Nephron (organoid): Measurements from ENCODE around the gene ATP7B.
A peak's percentile ranks its signal among the peaks of the same experiment; 100 is the strongest.

ENCODE experiments used
- H3K27ac Mint-ChIP-seq, 3 experiments: 2 replicates each; pipeline ENCODE4 v1.8.0; 2020; ENCODE audit warnings: mixed read lengths in 3 of 3, mild to moderate bottlenecking in 2 of 3, moderate library complexity in 1 of 3
- H3K27me3 Mint-ChIP-seq: 2 replicates; pipeline ENCODE4 v1.8.0; 2021; ENCODE audit warnings: low read depth, mild to moderate bottlenecking, moderate library complexity, mixed read lengths
- H3K36me3 Mint-ChIP-seq: 2 replicates; pipeline ENCODE4 v1.8.0; 2020; ENCODE audit warnings: low read depth, mixed read lengths
- H3K4me1 Mint-ChIP-seq: 2 replicates; pipeline ENCODE4 v1.8.0; 2020; ENCODE audit warnings: mixed read lengths
- H3K4me3 Mint-ChIP-seq, 3 experiments: 2 replicates each; pipeline ENCODE4 v1.8.0; 2020; ENCODE audit warnings: mild to moderate bottlenecking in 3 of 3, mixed read lengths in 3 of 3, moderate library complexity in 2 of 3
- H3K9me3 Mint-ChIP-seq: 2 replicates; pipeline ENCODE4 v1.8.0; 2020; ENCODE audit warnings: mixed read lengths
- TF ChIP-seq, protein P1 (sequence below), 3 experiments: fragments of 200-600 bp; sonication (generic); IDR thresholded peaks; one replicate each; pipeline ENCODE4 v1.5.0; 2021; ENCODE audit warnings: antibody characterized with exemption in 3 of 3; ENCODE audit not compliant: unreplicated experiment in 3 of 3

ATP7B gene

DNA sequence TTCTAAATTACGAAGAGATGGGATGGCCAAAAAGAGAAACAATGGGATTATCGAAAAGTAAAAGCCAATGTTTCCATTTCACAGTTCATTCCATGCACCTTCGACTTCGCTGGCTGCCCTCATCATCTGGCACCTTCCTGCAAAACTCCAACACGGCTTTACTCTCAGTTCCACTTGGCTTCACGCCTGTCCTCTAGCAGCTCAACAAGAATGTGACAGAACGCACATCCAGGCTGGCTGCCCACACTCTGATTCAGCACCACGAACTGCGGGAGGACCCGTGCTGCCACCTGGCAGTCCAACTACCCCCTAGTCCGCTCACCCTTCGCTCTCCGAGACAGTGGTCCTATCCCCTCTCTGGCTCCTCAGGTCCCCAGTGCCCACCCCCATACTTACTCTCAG is 11.7 kb downstream of the ATP7B start:
- H3K27ac Mint-ChIP-seq, result peak overlapping the region; percentile 5 to 66 (median 20)
- TF ChIP-seq, protein P1, sequence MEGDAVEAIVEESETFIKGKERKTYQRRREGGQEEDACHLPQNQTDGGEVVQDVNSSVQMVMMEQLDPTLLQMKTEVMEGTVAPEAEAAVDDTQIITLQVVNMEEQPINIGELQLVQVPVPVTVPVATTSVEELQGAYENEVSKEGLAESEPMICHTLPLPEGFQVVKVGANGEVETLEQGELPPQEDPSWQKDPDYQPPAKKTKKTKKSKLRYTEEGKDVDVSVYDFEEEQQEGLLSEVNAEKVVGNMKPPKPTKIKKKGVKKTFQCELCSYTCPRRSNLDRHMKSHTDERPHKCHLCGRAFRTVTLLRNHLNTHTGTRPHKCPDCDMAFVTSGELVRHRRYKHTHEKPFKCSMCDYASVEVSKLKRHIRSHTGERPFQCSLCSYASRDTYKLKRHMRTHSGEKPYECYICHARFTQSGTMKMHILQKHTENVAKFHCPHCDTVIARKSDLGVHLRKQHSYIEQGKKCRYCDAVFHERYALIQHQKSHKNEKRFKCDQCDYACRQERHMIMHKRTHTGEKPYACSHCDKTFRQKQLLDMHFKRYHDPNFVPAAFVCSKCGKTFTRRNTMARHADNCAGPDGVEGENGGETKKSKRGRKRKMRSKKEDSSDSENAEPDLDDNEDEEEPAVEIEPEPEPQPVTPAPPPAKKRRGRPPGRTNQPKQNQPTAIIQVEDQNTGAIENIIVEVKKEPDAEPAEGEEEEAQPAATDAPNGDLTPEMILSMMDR (IDR thresholded peaks at IDR 0.05; ENCODE audit: unreplicated experiment in 3 of 3), result no peak
- H3K4me1 Mint-ChIP-seq, result peaks cover 54% of the 10 kb centered on the region
- peaks cover 20% of the 10 kb centered on the region for H3K27me3 Mint-ChIP-seq
- H3K9me3 Mint-ChIP-seq, result no peaks in the 10 kb centered on the region
- H3K36me3 Mint-ChIP-seq, result no peaks in the 10 kb centered on the region
- H3K4me3 Mint-ChIP-seq, result peak overlapping the region in 2 of 3 experiments; percentile 10 to 28

DNA sequence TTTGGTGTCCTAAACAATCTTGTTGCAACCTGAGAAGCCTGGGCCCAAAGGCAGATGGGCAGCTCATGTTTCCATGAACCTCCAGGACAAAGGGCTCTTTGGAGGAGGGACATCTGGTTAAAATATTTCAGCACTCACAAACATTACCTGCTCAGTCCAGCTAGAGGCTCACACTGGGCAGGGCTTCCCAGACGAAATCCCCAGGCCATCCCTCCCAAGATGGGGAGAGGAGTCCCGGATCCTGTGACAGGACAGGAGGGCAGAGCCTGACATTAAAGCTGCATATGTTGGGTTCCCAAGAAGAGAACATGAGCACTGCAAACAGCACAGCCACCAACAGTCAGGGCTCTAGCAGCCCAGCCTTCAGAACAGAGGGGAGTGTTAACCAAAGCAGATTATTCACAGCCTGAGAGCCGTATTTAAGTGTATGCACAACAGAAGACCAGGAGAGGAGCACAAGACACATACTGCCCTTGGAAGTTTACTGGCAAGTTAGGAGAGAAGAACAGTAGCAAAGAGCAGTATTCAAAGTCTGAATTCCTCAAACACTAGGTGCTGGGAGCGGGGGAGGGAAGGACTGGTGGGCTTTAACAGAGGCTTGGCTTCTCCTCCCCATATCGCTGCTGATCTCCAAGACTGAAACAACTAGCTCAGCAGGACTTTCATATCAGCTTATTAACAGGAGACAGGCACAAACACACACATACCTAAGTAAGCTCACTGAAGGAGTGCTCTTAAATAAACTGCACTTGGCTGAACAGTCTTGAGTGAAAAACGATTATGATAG is 12.3 kb downstream of the ATP7B start:
- TF ChIP-seq, protein P1 (IDR thresholded peaks at IDR 0.05; ENCODE audit: unreplicated experiment in 3 of 3), result no peak

DNA sequence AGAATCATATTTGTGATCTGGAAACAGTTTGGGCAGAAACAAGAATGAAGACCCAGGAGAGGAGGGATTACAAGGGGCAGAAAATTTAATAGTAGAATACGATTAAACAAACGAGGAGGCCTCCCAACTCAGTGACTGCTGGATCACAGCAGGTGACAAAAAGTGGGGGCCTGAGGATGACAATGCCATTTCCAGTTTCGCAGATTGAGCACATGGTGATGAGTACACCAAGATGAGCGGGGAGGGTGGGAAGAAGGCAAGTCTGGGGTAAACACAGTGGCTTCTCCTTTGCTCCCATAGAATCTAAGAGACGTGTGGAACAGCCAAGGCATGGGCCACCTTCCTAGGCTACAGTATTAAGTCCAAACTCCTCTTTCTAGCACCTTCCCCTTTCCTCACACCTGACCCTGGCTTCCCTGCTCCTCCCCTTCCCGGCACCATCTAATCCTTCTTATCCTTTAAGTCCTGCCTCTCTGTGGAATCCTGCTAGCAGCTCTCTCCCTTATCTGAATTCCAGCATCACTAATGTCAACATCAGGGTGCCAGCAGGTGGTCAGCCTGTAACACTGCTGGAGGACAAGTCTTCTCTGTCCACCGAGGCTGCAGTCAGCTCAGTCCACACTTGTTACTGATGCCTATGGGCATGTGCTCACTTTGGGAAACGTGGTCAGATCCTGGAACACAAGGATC is 13.5 kb downstream of the ATP7B start:
- no peaks in the 10 kb centered on the region for H3K9me3 Mint-ChIP-seq
- H3K4me1 Mint-ChIP-seq, result peaks cover 49% of the 10 kb centered on the region
- no peaks in the 10 kb centered on the region for H3K36me3 Mint-ChIP-seq
- no peak overlapping the region for H3K4me3 Mint-ChIP-seq
- TF ChIP-seq, protein P1 (IDR thresholded peaks at IDR 0.05; ENCODE audit: unreplicated experiment in 3 of 3), result no peak
- H3K27ac Mint-ChIP-seq, result peak overlapping the region in 2 of 3 experiments; percentile 39 to 61
- H3K27me3 Mint-ChIP-seq, result peaks cover 26% of the 10 kb centered on the region

More for the DNA sequence above, 12.3 kb downstream of the ATP7B start:
- H3K27ac Mint-ChIP-seq, result peak overlapping the region; percentile 5 to 66 (median 20)
- peak overlapping the region; percentile 8 to 17 (median 10) for H3K4me3 Mint-ChIP-seq
- H3K9me3 Mint-ChIP-seq, result no peaks in the 10 kb centered on the region
- peaks cover 20% of the 10 kb centered on the region for H3K27me3 Mint-ChIP-seq
- peaks cover 54% of the 10 kb centered on the region for H3K4me1 Mint-ChIP-seq
- H3K36me3 Mint-ChIP-seq, result no peaks in the 10 kb centered on the region

DNA sequence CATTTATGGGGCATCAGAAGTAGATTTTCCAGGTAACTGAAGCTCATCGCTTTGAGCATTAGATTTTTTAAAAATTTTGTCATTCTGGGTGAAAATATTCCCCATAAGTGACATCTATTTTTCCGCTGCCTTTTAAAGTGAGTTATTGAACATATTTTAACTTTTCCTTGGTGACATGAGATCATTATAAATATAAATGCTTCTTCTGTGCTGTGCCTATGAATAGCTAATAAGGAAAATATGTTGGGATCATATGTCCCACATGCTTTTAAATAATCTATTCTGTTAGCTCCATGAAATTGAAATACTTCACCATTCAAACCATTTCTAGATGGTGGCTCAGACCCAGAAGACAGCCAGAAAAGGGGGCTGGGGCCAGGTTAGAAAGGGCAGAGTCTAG is 14.1 kb downstream of the ATP7B start:
- H3K4me1 Mint-ChIP-seq, result peaks cover 49% of the 10 kb centered on the region
- no peaks in the 10 kb centered on the region for H3K9me3 Mint-ChIP-seq
- TF ChIP-seq, protein P1 (IDR thresholded peaks at IDR 0.05; ENCODE audit: unreplicated experiment in 3 of 3), result no peak
- H3K4me3 Mint-ChIP-seq, result no peak overlapping the region
- no peaks in the 10 kb centered on the region for H3K36me3 Mint-ChIP-seq
- H3K27ac Mint-ChIP-seq, result peak overlapping the region in 2 of 3 experiments; percentile 5 to 61
- peaks cover 26% of the 10 kb centered on the region for H3K27me3 Mint-ChIP-seq

DNA sequence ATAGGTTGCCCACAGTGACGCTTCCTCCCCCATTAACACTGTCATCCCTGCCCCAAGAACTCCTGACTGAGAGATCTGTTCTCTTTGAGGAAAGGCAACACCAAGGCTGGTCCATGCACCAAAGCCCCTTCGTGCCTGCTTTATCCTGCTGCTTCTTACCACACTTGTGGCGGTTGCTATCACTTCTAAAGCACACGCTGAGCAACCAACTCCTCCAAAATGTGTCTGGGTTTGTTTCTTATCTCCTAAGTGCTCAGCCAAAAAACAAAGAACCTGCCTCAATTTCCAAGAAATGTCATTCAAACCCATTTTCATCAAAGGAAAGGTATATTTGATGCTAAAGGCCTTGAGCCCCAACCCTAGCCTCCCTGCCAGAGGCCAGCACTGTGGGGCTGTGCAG is 14.6 kb downstream of the ATP7B start:
- no peak overlapping the region for H3K27ac Mint-ChIP-seq
- no peaks in the 10 kb centered on the region for H3K36me3 Mint-ChIP-seq
- TF ChIP-seq, protein P1 (IDR thresholded peaks at IDR 0.05; ENCODE audit: unreplicated experiment in 3 of 3), result no peak
- no peaks in the 10 kb centered on the region for H3K9me3 Mint-ChIP-seq
- H3K4me3 Mint-ChIP-seq, result no peak overlapping the region
- H3K27me3 Mint-ChIP-seq, result peaks cover 26% of the 10 kb centered on the region
- peaks cover 49% of the 10 kb centered on the region for H3K4me1 Mint-ChIP-seq
